ENCODE measurements around the gene CCNO. TPM values are rescaled to one million over a fixed set of nuclear protein-coding genes. Genes with fewer than 3 reads are reported as not detected.
A peak's percentile ranks its signal among the peaks of the same experiment; 100 is the strongest.

CCNO gene
- total and polyA plus RNA-seq, 10 of the 15 experiments (the other 5 are each of a cell fraction or from before 2014, with no cell fraction given), result 0.05 TPM; not detected in 9

DNA sequence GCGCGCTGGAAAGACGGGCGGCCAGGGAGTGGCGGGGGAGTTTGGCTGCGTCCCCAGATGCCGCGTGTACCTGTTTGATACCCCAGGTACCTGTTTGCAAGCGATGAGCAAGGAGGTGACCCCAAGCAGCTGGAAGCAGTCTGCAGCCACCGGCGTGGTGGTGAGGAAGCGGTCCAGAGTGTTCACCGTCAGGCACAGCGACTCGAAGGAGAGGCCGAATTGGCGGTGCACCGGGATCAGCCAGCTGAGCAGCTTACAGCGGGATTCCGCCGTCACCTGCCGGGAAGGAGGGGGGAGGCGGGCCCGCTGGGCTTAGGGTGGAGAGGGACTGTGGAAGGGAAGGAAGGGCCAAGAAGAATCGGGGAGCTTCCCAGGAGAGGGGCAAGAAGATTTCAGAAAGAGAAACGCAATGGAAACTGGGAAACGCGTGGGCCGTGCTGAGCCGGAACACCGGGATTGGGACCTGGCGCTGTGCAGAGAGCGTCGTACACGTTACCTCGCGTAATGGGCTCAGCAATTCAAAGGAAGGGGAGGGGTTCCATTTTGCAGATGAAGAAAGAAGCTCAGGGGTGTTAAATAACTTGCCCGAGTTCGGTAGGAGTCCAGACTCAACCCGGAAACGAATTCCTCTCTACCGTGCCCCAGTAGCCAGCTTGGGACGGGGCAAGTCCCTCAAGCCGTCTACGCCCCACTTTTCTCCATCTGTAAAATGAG is 980 bp downstream of the CCNO start:
- no peaks in the 10 kb centered on the region for H3K79me2 ChIP-seq (ENCODE audit: control insufficient read depth, insufficient read depth, low read length)
- POLR2A ChIA-PET, result no interaction called here
- ATAC-seq, result no peak; the same call in 1 of the 3 replicates
- H3K27me3 ChIP-seq (replicated peaks in 1 of 2; ENCODE audit: control insufficient read depth in 2 of 2, insufficient read depth in 2 of 2, low read length in 1 of 2), result peaks cover 31 to 44% of the 10 kb centered on the region in 2 experiments
- H2AFZ ChIP-seq (ENCODE audit: control insufficient read depth, low read depth, low read length), result peak overlapping the region; percentile 5
- no peak overlapping the region for H3K9ac ChIP-seq (ENCODE audit: control insufficient read depth, insufficient read depth, low read length)
- intact Hi-C loops (cut with micrococcal nuclease; ENCODE audit: unreplicated experiment), result no loop called here
- peaks cover 11% of the 10 kb centered on the region for H3K4me1 ChIP-seq (ENCODE audit: control insufficient read depth, insufficient read depth, low read length)
- DNase-seq (ENCODE audit: low read depth, low spot score), result no peak
- no peak for FAIRE-seq
- RAD21 ChIA-PET (ENCODE audit: unreplicated experiment), result no interaction called here
- H3K4me3 ChIP-seq, result peak overlapping the region; percentile 62
- TF ChIP-seq YY1 (IDR thresholded peaks at IDR 0.05; ENCODE audit: low read depth, low read length) (no peak), CHD2 (IDR thresholded peaks at IDR 0.05; ENCODE audit: borderline replicate concordance, low read depth, low read length) (no peak), SUZ12 (IDR thresholded peaks at IDR 0.05; ENCODE audit: unreplicated experiment) (peak; percentile 34), GABPA (IDR thresholded peaks at IDR 0.05; ENCODE audit: low read depth) (no peak), EZH2 (IDR thresholded peaks at IDR 0.05; ENCODE audit: borderline replicate concordance, control insufficient read depth, low read depth, low read length) (peak; percentile 33; the same call in 1 of the 2 replicates)
- SMC1A ChIA-PET (ENCODE audit: uncharacterized antibody, unreplicated experiment), result interaction anchor here (1.0 kb wide), 1 partner anchor 60 kb away, joined by 3 read pairs; no protein-coding TSS in a partner anchor
- H3K4me2 ChIP-seq (ENCODE audit: control insufficient read depth, insufficient read depth), result peak overlapping the region; percentile 97
- WGBS (ENCODE audit: insufficient coverage, insufficient replicate concordance, low lambda C conversion rate, missing lambda C conversion rate), result 4% methylated on average over 43 of the region's 45 CpGs
- CTCF ChIA-PET, result interaction anchor here (0.6 kb wide), 1 partner anchor 22 kb away, joined by 3 read pairs; no protein-coding TSS in a partner anchor
- H3K36me3 ChIP-seq (ENCODE audit: control insufficient read depth in 2 of 2, insufficient read depth in 2 of 2, low read length in 1 of 2), result no peaks in the 10 kb centered on the region
- no TSS peak for BruUV-seq (replicated peaks)
- H4K20me1 ChIP-seq (ENCODE audit: control insufficient read depth, insufficient read depth), result no peaks in the 10 kb centered on the region
- no peaks in the 10 kb centered on the region; the same call in 2 of the 3 replicates for H3K9me3 ChIP-seq (replicated peaks; ENCODE audit: control insufficient read depth, insufficient read depth, low read length)
- in situ Hi-C loops (cut with MboI), result no loop called here
- H3K27ac ChIP-seq (ENCODE audit: control insufficient read depth, insufficient read depth), result no peak overlapping the region

GRCh38 chr5:55231919-55232270 is 1.5 kb downstream of the CCNO start:
- Histone ChIP-seq H3K27me3 (replicated peaks in 1 of 2; ENCODE audit: control insufficient read depth in 2 of 2, insufficient read depth in 2 of 2, low read length in 1 of 2) (peaks cover 31 to 45% of the 10 kb centered on the region in 2 experiments), H3K4me3 (no peak overlapping the region), H3K9me3 (replicated peaks; ENCODE audit: control insufficient read depth, insufficient read depth, low read length) (no peaks in the 10 kb centered on the region; the same call in 2 of the 3 replicates), H4K20me1 (ENCODE audit: control insufficient read depth, insufficient read depth) (no peaks in the 10 kb centered on the region), H2AFZ (ENCODE audit: control insufficient read depth, low read depth, low read length) (no peak overlapping the region), H3K36me3 (ENCODE audit: control insufficient read depth in 2 of 2, insufficient read depth in 2 of 2, low read length in 1 of 2) (no peaks in the 10 kb centered on the region), H3K27ac (ENCODE audit: control insufficient read depth, insufficient read depth) (no peak overlapping the region), H3K4me2 (ENCODE audit: control insufficient read depth, insufficient read depth) (0 out of 2 replicates have a peak overlapping the region, but pooled peaks have one; percentile 97), H3K4me1 (ENCODE audit: control insufficient read depth, insufficient read depth, low read length) (peaks cover 12% of the 10 kb centered on the region), H3K79me2 (ENCODE audit: control insufficient read depth, insufficient read depth, low read length) (no peaks in the 10 kb centered on the region), H3K9ac (ENCODE audit: control insufficient read depth, insufficient read depth, low read length) (no peak overlapping the region)
- ChIA-PET RAD21 (ENCODE audit: unreplicated experiment) (no interaction called here), POLR2A (no interaction called here), SMC1A (ENCODE audit: uncharacterized antibody, unreplicated experiment) (no interaction called here), CTCF (interaction anchor here (0.6 kb wide), 1 partner anchor 22 kb away, joined by 3 read pairs; no protein-coding TSS in a partner anchor)
- TF ChIP-seq BMI1 (IDR thresholded peaks at IDR 0.05; ENCODE audit: borderline replicate concordance) (peak; percentile 66), ELK1 (IDR thresholded peaks at IDR 0.05; ENCODE audit: low read depth, low read length) (no peak)
- TF ChIP-seq, protein P1, sequence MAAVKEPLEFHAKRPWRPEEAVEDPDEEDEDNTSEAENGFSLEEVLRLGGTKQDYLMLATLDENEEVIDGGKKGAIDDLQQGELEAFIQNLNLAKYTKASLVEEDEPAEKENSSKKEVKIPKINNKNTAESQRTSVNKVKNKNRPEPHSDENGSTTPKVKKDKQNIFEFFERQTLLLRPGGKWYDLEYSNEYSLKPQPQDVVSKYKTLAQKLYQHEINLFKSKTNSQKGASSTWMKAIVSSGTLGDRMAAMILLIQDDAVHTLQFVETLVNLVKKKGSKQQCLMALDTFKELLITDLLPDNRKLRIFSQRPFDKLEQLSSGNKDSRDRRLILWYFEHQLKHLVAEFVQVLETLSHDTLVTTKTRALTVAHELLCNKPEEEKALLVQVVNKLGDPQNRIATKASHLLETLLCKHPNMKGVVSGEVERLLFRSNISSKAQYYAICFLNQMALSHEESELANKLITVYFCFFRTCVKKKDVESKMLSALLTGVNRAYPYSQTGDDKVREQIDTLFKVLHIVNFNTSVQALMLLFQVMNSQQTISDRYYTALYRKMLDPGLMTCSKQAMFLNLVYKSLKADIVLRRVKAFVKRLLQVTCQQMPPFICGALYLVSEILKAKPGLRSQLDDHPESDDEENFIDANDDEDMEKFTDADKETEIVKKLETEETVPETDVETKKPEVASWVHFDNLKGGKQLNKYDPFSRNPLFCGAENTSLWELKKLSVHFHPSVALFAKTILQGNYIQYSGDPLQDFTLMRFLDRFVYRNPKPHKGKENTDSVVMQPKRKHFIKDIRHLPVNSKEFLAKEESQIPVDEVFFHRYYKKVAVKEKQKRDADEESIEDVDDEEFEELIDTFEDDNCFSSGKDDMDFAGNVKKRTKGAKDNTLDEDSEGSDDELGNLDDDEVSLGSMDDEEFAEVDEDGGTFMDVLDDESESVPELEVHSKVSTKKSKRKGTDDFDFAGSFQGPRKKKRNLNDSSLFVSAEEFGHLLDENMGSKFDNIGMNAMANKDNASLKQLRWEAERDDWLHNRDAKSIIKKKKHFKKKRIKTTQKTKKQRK (IDR thresholded peaks at IDR 0.05; ENCODE audit: low read depth, low read length), result no peak
- 5% methylated on average over 11 of the region's 11 CpGs for WGBS (ENCODE audit: insufficient coverage, insufficient replicate concordance, low lambda C conversion rate, missing lambda C conversion rate)
- intact Hi-C loops (cut with micrococcal nuclease; ENCODE audit: unreplicated experiment) (no loop called here), in situ Hi-C loops (cut with MboI) (no loop called here)
- no peak for FAIRE-seq
- DNase-seq (ENCODE audit: low read depth, low spot score), result no peak
- no peak for ATAC-seq
- no TSS peak for BruUV-seq (replicated peaks)

All from GM12878 (cell line).